GM12891 (cell line): ENCODE data around the gene CELF2.

Source experiments
- DNase-seq: peaks from one replicate; pipeline ENCODE4 v3.0.0; 2011; ENCODE audit warnings: low spot score; ENCODE audit not compliant: insufficient read length
- FAIRE-seq: peaks from 2 replicates; lab custom pipeline; 2011; peaks lifted over from hg19 to GRCh38; lab: Jason Lieb, UNC
- PAX5 ChIP-seq: IDR thresholded peaks from 2 replicates; pipeline ENCODE4 v1.6.1; 2011; ENCODE audit warnings: low read length, moderate library complexity, mild to moderate bottlenecking; ENCODE audit not compliant: insufficient read depth, severe bottlenecking
- POLR2A ChIP-seq: IDR thresholded peaks from 2 replicates; pipeline ENCODE4 v1.6.1; 2011; ENCODE audit warnings: low read depth, low read length, control low read depth
- POLR2AphosphoS5 ChIP-seq: IDR thresholded peaks from 2 replicates; pipeline ENCODE4 v1.6.1; 2011; ENCODE audit warnings: low read depth, low read length, control low read depth
- POU2F2 ChIP-seq: IDR thresholded peaks from 2 replicates; pipeline ENCODE4 v1.6.1; 2011; ENCODE audit warnings: low read depth, mild to moderate bottlenecking, control low read depth, low read length, moderate library complexity
- SPI1 ChIP-seq: IDR thresholded peaks from 2 replicates; pipeline ENCODE4 v1.6.1; 2011; ENCODE audit warnings: low read depth, low read length, control low read depth
- TAF1 ChIP-seq: IDR thresholded peaks from 2 replicates; pipeline ENCODE4 v1.6.1; 2011; ENCODE audit warnings: low read depth, low read length, control low read depth

Gene CELF2

DNA sequence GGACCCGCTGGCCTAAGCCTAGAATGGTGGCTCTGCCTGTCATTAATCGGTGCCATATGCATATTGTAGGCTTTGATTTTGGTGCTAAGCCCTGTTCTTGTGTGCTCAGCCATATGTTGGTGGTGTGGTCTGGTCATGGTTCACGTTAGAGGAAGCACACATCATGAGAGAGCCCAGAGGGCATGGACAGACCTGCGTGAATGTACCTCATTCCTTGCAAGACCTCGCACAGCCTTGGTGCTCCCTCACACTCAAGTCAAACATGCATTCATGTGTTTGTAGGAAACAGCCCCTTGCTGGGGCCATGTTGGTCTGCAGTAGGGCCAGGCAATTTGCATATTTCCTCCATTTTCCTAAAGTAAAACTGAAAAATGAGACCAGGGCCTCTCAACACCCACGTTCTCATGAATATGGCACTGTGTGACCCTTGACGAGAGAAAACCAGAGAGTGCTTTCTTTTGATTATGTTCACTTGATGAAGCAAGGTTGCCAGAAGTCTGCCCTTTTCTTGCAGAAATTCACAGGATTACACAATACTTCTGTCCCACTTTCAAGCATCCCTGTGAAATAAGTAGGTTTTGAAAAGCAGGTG lies 268.7 kb downstream of the CELF2 start:
- DNase-seq (peak; percentile 59), FAIRE-seq (peak; percentile 93)
- TF ChIP-seq SPI1 (no peak), POLR2A (peak; percentile 77), POU2F2 (peak; percentile 100), TAF1 (0 out of 2 replicates have a peak, but pooled peaks have one; percentile 14), PAX5 (no peak), POLR2AphosphoS5 (peak; percentile 4)

DNA sequence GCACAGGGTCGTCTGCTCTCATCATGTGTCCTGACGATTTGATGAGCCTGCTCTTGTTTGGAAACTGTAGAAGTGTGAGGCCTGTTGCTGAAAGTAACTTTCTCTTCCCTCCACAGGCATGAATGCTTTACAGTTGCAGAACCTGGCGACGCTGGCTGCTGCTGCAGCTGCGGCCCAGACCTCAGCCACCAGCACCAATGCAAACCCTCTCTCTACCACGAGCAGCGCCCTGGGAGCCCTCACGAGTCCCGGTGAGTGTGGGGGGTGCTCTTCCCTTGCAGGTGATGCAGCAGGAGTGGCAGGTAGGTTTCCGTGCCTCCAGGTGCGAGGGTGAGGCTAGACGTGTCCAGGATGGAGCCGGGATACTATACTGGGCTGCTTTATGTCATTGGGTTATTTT lies 270.6 kb downstream of the CELF2 start:
- FAIRE-seq (no peak), DNase-seq (no peak)
- no peak for TF ChIP-seq POU2F2
- TF ChIP-seq POLR2A: no peak; the same call in 1 of the 2 replicates
- no peak for TF ChIP-seq POLR2AphosphoS5
- no peak for TF ChIP-seq SPI1
- TF ChIP-seq PAX5: no peak
- TF ChIP-seq TAF1: no peak

DNA sequence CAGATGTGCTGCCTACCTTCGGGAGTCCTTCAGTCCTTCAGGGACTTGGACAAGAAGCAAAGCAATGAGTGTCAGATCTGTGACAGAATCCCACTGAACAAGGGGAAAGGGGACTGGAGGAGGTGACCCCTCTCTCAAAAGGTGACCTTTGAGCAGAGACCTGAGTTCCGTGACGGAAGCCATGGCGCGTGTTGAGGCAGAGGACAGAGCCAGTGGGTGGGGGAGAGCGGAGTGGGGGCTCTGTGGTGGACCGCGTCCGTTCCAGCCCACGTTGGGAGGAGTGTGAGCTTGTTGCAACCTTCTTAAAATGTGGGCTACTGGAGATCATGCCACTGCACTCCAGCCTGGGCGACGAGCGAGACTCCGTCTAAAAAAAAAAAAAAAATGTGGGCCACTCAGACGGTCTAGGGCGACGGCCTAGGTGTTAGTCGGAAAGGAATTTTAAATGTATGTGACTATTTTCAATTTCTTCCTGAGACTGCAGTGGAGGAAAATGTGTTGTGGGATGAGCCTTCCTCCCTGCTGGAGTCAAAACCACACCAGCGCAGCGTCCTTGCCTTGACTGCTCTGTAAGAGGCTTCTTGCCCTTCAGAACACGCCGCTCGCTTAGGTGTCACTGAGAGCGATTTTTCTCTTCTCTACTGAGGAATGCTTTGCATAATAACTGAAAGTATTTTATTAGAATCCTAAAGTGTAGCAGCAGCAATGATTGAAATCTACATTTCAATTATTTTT lies 272.7 kb downstream of the CELF2 start:
- no peak for DNase-seq
- FAIRE-seq: no peak
- TF ChIP-seq POLR2AphosphoS5: peak; percentile 54; the same call in 1 of the 2 replicates
- TF ChIP-seq SPI1: no peak
- TF ChIP-seq POLR2A: no peak

DNA sequence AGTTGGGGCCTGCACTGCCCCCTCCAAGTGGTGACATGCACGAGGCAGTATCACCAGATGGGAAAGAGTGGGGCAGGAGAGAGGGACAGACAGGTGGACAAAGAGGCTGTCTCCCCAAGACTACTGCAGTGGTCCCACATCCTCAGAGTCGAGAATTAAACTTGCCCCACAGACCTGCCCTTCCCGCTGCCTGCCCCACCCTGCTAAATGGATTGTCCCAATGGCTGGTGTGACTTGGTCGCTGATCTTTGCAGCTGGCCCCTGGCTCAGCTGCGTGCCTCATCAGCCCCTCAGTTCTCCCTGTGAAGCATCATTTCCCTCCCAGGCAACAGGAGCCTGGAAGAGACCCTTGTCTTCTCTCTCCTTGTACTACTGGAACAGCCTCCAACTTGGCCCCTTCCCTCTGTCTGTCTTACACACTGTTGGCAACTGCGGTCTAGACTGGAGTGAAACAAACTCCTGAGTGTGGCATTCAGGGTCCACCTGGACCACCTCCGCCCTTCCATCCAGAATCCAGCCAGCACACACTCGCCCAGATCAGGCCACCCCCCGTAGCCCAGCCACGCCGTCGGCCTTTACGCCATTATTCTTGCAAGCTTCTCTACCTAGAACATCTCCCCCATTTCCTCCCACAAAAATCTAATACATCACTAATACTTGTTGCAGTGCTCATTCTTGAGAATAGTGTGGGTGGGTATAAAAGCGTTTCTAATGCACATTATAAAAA lies 275.1 kb downstream of the CELF2 start:
- DNase-seq: no peak
- FAIRE-seq: no peak
- TF ChIP-seq TAF1: no peak
- TF ChIP-seq POU2F2: no peak
- no peak for TF ChIP-seq POLR2A
- no peak for TF ChIP-seq SPI1
- TF ChIP-seq PAX5: no peak
- TF ChIP-seq POLR2AphosphoS5: no peak

DNA sequence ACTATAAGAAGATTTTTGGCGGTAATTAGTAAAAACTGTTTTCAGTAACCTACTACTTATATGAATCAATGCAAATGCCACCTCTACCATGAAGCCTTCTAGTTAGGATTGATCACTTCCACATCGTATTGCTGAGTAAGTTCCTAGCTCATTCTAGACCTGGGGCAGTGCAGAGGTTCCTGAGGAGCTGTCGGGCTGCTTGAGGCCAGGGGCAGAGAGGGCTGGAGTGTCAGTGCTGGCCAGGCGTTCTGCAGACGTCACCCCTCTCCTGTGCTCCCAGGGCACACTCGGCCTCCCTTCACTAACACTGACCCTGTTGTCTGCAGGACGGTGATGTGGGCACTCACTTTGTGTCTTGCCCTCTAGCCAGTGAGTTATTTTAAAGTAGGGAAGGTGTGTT lies 275.7 kb downstream of the CELF2 start:
- TF ChIP-seq PAX5 (no peak), POLR2AphosphoS5 (no peak), POLR2A (no peak), POU2F2 (no peak), SPI1 (no peak), TAF1 (no peak)
- FAIRE-seq: no peak
- no peak for DNase-seq

DNA sequence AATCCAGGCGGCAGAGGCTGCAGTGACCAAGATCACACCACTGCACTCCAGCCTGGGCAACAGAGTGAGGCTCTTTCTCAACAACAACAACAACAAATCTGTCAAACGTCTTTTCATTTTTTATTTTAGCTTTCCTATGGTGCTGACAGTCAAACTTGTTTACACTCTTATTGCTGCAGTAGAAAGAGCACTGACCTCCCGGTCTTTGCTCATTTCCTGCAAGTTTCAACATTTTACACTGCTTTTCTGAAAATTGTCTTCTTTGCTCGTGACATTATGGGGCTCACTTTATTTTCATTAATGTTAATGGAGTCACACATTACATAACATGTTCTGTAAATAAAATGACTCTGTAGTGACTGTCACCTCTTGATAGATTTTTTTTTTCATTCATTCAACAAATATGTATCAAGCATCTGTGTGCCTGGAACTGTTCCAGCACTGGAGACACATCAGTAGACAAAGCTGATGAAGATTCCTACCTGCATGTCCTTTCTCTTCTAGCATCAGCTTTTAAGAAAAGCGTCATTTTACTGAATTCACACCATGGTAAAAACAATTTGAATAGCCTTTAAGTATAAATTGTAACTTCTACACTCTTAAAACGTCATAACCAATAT lies 277.3 kb downstream of the CELF2 start:
- FAIRE-seq (no peak), DNase-seq (no peak)
- TF ChIP-seq POLR2AphosphoS5: no peak
- no peak for TF ChIP-seq PAX5
- TF ChIP-seq POU2F2: no peak
- TF ChIP-seq POLR2A: no peak
- no peak for TF ChIP-seq SPI1
- no peak for TF ChIP-seq TAF1

DNA sequence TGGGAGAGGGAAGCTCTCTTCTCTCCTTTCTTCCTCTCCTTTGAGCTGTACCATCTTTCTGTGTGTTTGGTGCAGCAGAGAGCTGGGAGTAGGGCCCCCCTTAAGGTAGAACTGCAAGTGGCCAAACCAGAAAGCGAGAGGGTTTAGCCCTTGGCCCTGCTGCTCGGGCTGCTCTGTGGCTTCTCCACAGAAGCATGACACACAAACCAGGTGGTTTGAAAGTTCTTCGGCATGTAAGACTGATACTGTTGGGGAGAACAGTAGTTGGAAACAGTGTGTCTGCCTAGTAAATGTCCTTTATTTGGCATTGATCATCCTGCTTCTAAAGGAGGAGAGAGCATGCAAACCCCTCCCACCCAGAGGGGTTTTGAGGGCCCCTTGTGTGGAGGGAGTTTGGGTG lies 277.8 kb downstream of the CELF2 start:
- no peak for FAIRE-seq
- no peak for TF ChIP-seq POU2F2
- TF ChIP-seq TAF1: no peak
- no peak for DNase-seq

DNA sequence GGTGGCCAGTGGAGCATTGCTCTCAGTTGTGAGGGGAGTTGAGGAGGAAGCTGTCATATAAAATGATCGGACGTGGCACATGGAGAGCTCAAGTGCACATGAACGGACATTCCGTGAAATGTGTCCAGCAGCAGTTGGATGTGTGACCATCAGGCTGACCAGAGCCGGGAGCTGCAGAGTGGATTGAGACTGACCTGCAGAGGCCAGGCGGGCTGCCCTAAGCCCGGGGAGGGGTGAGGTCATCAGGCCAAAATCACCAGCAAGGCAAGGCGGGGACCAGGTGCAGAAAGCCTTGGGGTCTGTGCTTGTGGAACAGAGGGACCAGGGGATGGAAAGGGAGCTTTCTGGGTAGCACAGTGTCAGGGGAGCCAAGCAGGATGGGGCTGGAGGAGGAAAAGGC lies 279.5 kb downstream of the CELF2 start:
- no peak for TF ChIP-seq SPI1
- TF ChIP-seq POU2F2: no peak
- TF ChIP-seq TAF1: no peak
- TF ChIP-seq PAX5: no peak
- TF ChIP-seq POLR2AphosphoS5: 0 out of 2 replicates have a peak, but pooled peaks have one; percentile 15
- TF ChIP-seq POLR2A: 0 out of 2 replicates have a peak, but pooled peaks have one; percentile 48
- no peak for DNase-seq
- FAIRE-seq: no peak

DNA sequence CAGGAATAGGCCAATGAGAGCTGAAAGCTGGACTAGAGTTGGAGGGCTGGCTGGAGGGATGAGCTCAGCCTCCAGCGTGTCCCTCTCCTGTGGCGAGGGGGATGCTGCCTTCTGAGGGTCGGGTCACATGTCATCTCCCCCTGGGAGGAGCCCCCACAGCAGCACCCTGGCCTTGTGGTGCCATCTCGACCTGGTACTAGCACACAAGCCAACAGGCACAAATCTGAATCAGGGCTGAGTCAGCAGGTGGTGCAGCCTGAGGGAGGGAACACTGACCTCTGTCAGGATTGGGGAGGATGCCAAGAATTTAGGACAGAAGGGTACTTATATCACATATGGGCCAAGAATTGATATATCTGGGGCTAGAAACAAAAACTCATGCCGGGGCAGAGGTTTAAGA lies 280.4 kb downstream of the CELF2 start:
- DNase-seq: no peak
- TF ChIP-seq POLR2A: 0 out of 2 replicates have a peak, but pooled peaks have one; percentile 29
- no peak for TF ChIP-seq TAF1

More for the DNA sequence above, 280.4 kb downstream of the CELF2 start:
- FAIRE-seq: peak; percentile 16
